Gastrocnemius medialis (tissue), 4 donors: Measurements from ENCODE around the gene PICK1.

Experiments
- CTCF ChIP-seq, 5 experiments: fragments of 450-650 bp in 3 of 5; fragments of 200-600 bp in 2 of 5; sonication (generic) in 2 of 5; IDR thresholded peaks in 4 of 5; conservative IDR thresholded peaks in 1 of 5; 1 replicate in 4 of 5; 2 replicates in 1 of 5; pipeline ENCODE4 v1.5.1; 2016 to 2019; ENCODE audit warnings: antibody characterized with exemption in 5 of 5, mild to moderate bottlenecking in 3 of 5, moderate library complexity in 3 of 5
- POLR2A ChIP-seq, 2 donors: fragments of 450-650 bp; IDR thresholded peaks; one replicate each; pipeline ENCODE4 v1.6.1; 2017; ENCODE audit warnings: antibody characterized with exemption in 2 of 2, mild to moderate bottlenecking in 2 of 2, moderate library complexity in 2 of 2

GRCh38 chr22:38115423-38116205 lies 58.4 kb downstream of the PICK1 start:
- no peak for TF ChIP-seq CTCF (IDR thresholded peaks at IDR 0.05 in 4 of 5, conservative IDR thresholded peaks at IDR 0.05 in 1 of 5)
- no peak for TF ChIP-seq POLR2A (IDR thresholded peaks at IDR 0.05)
